SH-SY5Y (cell line): ENCODE data around the gene CD300LF.

Experiments used
- GATA2 ChIP-seq: IDR thresholded peaks from 2 replicates; pipeline ENCODE4 v1.6.1; 2011; ENCODE audit warnings: mild to moderate bottlenecking, low read depth, low read length
- GATA3 ChIP-seq: IDR thresholded peaks from 2 replicates; pipeline ENCODE4 v1.6.1; 2011; ENCODE audit warnings: low read depth, mild to moderate bottlenecking, low read length, moderate library complexity

- TF ChIP-seq GATA2 (no peak), GATA3 (no peak)
These were observed 40.2 kb upstream of the CD300LF start for GRCh38 chr17:74752822-74753401.
